ENCODE results near the gene CHST9. TPM values are rescaled to one million over a fixed set of nuclear protein-coding genes. Genes with fewer than 3 reads are reported as not detected.
A peak's percentile ranks its signal among the peaks of the same experiment; 100 is the strongest.
"Not testable (repeated sequence)": the region's sequence is repeated elsewhere in the genome, so short reads cannot be mapped to it uniquely, and the experiment has no call there.

Gene CHST9
- total RNA-seq, 1 experiment from 2014 or later, result not detected

DNA sequence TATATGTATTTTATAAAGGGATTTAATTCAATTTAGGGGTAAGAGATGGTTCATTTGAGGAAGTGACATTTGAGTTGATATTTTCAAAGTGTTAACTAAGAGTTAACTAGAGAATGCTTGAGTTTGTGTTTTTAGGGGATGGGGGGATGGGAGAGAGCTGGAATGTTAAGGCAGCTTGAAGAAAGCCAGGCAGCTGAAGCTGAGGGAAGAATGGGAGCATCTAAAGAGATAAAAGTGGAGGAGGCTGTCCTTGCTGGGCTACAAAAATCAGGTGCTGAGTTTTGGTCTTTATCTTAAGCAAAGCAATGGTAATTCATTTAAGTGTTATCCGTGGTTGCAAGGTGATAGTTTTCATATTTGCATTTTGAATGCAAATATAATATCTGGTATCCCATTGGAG lies 9.2 kb downstream of the CHST9 start:
- DNase-seq (ENCODE audit: low spot score), result no peak
- in situ Hi-C loops (cut with HindIII; ENCODE audit: low sequenced_read_pairs), result no loop called here

DNA sequence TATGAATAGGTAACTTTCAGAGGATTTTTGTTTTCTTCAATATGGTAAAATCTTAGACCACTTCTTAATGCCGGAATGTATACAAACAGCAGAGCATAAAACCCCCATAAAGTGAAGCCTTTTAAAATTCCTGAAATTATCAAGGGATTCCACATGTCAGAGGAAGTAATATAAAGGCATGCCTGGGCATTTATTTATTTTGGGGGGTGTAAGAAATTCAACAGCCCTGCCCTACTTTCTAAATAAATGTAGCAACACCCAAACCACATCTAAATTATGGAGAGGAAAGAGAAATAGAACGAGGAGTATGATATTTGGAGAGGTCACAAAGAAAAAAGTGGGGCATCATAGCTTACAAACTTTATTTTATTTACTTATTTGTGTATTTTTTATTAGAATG lies 9.9 kb downstream of the CHST9 start:
- no peak for DNase-seq (ENCODE audit: low spot score)
- in situ Hi-C loops (cut with HindIII; ENCODE audit: low sequenced_read_pairs), result no loop called here

DNA sequence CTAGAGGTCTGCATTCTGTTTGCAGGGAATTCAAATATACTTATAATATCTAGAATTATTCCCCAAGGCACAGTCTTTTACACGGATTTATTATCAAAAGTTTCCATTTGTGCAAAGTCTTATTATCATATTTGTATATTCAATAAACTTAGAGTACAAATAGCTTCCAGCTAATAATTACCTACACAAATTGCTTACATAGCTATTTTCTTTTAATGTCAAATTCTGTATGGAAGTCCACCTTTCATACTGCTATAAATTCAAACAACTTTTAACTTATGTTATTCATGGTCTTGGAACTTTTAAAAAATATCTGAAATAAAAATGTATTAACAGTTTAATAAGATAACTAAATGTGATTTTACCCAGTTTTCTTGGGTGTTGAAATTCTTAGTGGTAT lies 13.1 kb downstream of the CHST9 start:
- in situ Hi-C loops (cut with HindIII; ENCODE audit: low sequenced_read_pairs), result no loop called here
- no peak for DNase-seq (ENCODE audit: low spot score)

DNA sequence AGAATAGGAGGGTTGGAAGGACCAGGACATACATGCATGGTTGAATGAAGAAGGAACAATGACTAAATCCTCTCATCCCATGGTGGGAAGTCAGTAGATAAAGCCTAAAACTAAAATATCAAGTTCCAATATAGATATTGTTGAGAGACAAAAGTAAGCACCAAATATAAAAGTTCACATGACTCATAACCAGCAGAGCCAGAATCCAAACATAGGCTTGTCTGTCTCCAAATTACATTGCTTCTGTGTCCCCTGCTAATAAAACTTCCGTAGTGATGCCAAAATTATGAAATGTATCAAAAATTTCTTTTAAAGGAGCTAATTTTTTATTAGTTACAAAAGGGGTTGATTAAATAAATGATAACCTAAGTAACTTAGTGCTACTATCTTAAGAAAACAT lies 19.7 kb downstream of the CHST9 start:
- in situ Hi-C loops (cut with HindIII; ENCODE audit: low sequenced_read_pairs), result no loop called here

DNA sequence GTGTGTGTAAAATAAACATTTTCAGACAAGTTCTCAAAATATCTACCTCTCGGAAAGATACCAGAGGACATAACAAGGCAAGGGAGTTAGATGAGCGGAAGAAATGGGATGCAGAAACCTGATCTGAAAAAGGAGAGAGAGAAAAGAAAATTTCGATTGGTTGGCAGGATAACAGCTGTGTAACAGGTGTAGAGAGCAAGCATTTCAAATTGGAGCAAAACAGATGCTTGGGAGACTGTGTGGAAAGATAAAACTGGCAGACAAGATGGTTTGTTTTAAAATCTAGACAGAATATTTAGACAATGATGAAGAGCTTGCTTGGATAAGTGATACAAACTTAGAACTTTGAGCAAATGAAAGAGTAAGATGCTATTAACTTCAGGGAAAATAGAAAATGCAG lies 20.2 kb downstream of the CHST9 start:
- DNase-seq (ENCODE audit: low spot score), result no peak
- in situ Hi-C loops (cut with HindIII; ENCODE audit: low sequenced_read_pairs), result no loop called here

More for the DNA sequence above, 19.7 kb downstream of the CHST9 start:
- DNase-seq (ENCODE audit: low spot score), result no peak

DNA sequence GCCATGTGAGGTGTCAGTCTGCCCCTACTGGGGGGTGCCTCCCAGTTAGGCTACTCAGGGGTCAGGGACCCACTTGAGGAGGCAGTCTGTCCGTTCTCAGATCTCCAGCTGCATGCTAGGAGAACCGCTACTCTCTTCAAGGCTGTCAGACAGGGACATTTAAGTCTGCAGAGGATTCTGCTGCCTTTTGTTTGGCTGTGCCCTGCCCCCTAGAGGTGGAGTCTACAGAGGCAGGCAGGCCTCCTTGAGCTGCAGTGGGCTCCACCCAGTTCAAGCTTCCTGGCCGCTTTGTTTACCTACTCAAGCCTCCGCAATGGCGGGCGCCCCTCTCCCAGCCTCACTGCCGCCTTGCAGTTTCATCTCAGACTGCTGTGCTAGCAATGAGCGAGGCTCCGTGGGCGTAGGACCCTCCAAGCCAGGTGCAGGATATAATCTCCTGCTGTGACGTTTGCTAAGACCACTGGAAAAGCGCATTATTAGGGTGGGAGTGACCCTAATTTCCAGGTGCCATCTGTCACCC lies 21.9 kb downstream of the CHST9 start:
- in situ Hi-C loops (cut with HindIII; ENCODE audit: low sequenced_read_pairs); DNase-seq (ENCODE audit: low spot score): not testable (repeated sequence)

DNA sequence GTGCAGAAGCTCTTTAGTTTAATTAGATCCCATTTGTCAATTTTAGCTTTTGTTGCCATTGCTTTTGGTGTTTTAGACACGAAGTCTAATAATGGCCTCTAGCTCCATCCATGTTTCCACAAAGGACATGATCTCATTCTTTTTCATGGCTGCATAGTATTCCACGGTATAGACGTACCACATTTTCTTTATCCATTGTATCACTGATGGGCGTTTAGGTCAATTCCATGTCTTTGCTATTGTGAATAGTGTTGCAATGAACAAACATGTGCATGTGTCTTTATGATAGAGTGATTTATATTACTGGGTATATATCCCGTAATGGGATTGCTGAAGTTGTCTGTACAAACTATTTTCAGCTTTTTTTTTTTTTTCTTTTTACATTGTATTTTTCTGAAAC lies 35.9 kb downstream of the CHST9 start:
- in situ Hi-C loops (cut with HindIII; ENCODE audit: low sequenced_read_pairs); DNase-seq (ENCODE audit: low spot score): not testable (repeated sequence)

DNA sequence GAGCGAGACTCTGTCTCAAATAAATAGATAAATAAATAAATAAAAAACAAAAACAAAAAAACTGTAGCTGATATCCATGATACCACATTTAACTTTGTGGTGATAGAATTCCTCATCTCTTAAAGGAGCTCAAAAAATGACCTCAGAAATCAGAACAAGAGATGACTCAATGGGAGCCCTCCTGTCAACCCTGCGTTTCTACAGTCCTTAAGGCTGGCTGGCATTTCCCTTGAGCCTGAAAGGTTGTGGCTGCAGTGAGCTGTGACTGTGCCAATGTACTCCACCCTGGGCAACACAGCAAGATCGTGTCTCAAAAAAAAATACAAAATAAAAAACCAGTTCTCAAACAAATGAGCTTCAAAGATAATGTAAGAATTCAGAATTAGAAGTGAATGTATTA lies 40.4 kb downstream of the CHST9 start:
- DNase-seq (ENCODE audit: low spot score), result no peak
- in situ Hi-C loops (cut with HindIII; ENCODE audit: low sequenced_read_pairs), result no loop called here

DNA sequence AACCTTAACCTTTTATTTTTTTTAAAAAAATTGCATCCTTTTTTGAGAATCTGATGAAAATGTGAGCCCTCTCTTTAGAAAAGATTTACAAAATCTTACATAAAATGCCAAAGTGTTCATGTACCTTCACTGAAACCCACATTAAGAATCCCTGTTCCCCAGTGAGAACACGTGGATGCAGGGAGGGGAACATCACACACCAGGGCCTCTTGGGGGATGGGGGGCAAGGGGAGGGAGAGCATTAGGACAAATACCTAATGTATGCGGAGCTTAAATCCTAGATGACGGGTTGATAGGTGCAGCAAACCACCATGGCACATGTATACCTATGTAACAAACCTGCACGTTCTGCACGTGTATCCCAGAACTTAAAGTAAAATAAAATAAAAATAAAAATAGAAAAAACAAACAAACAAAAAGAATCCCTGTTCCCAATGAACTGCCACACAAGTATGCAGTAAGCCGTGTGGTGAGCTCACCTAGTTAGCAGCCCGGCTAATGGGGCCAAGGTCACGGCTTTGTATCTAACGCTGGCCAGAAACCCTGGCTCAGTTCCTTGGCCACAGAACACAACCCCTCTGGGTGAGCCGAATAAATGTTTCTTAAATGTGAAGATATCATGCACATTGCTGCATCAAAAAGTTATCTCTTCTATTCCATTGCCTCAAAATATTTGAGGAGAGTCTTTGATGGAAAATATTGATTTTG lies 41.4 kb downstream of the CHST9 start:
- DNase-seq (ENCODE audit: low spot score), result peak; percentile 10
- in situ Hi-C loops (cut with HindIII; ENCODE audit: low sequenced_read_pairs), result no loop called here

DNA sequence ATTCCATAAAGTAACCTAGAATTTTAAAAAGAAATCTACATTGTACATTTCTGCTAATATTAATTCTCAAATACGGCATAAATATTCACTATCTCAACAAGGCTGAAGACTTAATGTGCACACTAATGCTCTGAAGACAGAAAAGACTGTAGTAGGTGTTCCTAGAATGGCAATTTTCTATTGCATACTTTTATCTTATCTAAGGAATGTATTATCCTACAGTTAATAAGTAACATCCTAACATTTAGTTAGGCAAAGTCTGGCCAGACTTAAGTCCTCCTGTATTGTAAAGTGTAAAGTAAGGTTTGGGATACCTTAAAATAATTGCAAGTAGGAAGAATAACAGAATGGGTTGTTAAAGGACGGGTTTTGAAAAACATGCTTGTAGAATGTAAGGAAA lies 42.2 kb downstream of the CHST9 start:
- in situ Hi-C loops (cut with HindIII; ENCODE audit: low sequenced_read_pairs), result no loop called here

DNA sequence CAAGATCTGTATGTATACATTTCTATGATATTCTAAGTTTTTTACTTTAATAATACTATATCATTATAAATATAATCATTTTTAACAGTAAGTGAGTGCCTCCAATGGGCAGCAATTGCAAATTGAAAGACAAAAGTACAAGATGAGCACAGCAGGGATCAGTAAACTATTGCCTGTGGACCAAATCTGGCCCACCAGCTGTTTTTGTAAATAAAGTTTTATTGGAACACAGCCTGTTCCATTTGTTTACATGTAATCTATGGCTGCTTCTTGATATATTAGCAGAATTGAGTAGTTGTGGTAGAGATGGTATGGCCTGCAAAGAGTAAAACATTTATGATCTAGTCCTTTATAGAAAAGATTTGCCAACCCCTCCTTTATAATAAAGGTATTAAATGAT lies 43.2 kb downstream of the CHST9 start:
- in situ Hi-C loops (cut with HindIII; ENCODE audit: low sequenced_read_pairs), result no loop called here
- DNase-seq (ENCODE audit: low spot score), result no peak

More for the DNA sequence above, 42.2 kb downstream of the CHST9 start:
- no peak for DNase-seq (ENCODE audit: low spot score)

DNA sequence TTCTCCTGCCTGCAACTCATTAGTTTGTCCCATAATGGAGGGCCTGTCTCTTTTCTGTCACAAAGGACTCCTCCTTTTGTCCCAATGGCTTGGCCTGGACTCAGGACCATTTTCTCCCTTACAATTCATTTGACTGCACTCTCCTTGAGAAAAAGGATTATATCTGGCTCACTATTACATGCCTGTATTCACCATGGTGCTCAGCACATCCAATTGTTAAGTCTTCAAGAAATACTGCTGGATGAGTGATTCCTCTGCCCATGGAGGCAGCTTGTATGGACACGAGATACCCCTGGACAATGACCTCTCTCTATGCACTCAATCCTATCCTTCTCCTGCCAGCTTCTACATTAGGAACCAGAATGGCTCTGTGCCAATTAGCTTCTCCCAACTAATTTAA lies 47.0 kb downstream of the CHST9 start:
- DNase-seq (ENCODE audit: low spot score), result no peak
- in situ Hi-C loops (cut with HindIII; ENCODE audit: low sequenced_read_pairs), result no loop called here

DNA sequence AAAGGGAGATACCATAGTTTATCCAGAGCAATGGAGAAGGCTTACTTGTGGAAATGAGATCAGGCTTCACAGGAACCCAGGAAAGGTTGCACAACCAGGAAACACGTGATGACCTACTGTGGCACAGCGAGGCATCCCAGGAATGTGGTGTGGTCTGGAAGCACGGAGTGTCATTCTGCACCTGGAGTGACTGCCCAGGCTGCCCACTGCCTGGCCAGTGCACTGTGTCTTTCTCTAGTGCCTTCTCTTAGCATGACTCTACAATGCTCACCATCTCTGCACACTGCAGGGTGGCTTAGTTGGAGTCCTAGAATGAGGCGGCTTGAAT lies 48.9 kb downstream of the CHST9 start:
- DNase-seq (ENCODE audit: low spot score), result no peak
- in situ Hi-C loops (cut with HindIII; ENCODE audit: low sequenced_read_pairs), result no loop called here

DNA sequence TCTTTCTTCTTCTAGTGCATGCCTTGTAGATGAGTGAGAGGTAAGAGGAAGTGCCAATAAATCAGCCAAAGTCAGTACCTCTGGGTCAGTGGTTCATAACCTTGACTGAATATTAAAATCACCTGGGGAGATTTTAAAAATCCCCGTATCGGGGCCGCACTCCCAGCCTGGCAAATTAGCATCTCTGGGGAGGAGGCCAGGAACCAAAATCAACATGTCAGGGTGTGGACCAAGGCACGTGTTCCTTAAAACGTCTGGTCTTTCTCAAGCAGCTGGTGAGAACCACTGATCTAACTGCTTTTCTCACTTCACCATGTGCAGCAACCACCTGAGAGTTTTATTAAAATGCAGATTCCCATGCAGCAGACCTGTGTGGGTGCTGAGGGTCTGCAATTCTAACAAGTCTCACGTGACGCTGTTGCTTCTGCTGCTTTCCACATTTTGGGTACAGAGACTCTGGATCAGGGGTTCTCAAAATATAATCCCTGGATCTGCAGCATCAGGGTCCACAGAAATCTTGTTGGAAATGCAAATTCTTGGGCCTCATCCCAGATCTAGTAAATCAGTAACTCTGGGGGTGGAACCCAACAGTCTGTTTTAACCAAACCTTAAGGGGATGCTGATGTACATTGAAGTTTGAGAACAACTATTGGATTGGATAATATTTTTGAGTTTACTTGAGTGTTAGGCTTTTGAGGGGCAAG lies 49.5 kb downstream of the CHST9 start:
- in situ Hi-C loops (cut with HindIII; ENCODE audit: low sequenced_read_pairs), result no loop called here
- no peak for DNase-seq (ENCODE audit: low spot score)

DNA sequence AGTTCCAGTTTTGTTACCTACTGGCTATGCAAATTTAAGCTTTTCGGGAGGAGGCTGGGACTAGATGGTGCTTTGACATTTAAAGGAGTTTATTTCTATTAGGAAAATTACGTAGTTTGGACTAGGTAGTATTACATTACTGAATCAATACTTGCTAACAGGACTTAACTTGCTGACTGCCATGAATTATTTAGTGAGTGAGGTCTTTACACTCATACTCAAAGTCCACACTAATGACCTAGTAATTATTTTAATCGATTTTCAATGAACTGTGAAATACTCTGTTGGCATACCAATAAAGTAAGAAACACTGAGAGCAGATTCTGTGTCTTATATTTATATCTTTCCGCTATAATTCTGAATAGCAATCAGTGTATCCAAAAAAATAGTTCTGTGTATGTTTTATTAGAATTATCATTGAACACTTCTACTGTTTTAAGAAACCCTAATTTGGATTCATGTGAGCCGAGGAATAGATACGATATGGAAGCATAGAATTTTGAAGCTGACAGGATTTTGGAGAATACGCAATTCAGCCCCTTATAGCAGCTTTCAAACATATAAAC lies 55.0 kb downstream of the CHST9 start:
- in situ Hi-C loops (cut with HindIII; ENCODE audit: low sequenced_read_pairs), result no loop called here
- DNase-seq (ENCODE audit: low spot score), result no peak

DNA sequence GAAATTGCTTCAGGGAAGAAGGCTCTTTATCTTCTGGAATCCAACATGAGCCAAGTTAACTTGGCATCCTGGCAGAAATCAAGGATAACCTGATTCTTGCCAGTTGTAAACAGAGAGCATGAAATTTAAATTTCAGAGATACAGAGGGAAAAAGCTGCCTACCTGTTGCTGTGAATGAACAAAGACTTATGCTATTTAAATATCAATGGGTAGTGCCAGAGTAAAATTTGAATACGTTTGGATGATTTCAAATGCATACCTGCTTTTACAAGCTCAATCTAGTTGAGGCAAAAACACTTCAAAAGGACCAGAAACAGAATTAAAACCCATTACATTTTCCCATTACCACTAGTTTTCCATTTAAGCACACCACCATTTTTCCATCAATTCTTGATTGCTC lies 60.9 kb downstream of the CHST9 start:
- in situ Hi-C loops (cut with HindIII; ENCODE audit: low sequenced_read_pairs), result no loop called here
- DNase-seq (ENCODE audit: low spot score), result no peak

DNA sequence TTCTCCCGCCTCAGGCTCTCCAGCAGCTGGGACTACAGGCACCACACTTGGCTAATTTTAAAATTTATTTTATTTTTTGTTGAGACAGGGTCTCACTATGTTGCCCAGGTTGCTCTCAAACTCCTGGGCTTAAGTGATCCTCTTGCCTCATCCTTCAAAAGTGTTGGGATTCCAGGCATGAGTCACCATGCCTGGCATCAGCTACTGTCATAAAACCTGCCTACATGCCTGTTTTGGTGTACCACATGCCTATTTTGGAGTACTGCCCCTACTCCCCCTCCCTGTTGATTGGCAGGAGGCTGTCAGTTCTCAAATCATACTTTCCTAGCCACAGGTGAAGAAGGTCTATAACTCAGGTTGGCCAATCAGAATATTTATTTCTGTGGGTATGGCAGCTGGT lies 64.0 kb downstream of the CHST9 start:
- in situ Hi-C loops (cut with HindIII; ENCODE audit: low sequenced_read_pairs), result no loop called here
- DNase-seq (ENCODE audit: low spot score), result no peak

DNA sequence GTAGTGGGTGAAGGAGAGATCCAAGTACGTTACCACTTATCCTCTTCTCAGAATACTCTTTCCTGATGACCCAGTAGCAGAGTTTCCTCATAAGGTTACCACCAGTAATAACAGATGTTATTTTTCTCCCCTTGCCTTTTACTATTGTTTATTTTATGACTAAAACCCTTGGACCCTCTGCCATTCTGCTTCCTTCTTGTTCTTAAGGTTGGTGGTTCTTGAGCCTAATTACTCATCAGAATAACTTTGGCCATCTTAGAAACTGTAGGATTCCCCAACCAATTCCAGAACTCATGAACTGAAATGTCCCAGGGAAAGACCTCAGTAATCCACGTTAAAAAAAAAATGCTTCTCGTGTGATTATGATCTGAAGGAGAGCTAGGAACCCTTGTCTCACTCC lies 64.9 kb downstream of the CHST9 start:
- no peak for DNase-seq (ENCODE audit: low spot score)
- in situ Hi-C loops (cut with HindIII; ENCODE audit: low sequenced_read_pairs), result no loop called here

DNA sequence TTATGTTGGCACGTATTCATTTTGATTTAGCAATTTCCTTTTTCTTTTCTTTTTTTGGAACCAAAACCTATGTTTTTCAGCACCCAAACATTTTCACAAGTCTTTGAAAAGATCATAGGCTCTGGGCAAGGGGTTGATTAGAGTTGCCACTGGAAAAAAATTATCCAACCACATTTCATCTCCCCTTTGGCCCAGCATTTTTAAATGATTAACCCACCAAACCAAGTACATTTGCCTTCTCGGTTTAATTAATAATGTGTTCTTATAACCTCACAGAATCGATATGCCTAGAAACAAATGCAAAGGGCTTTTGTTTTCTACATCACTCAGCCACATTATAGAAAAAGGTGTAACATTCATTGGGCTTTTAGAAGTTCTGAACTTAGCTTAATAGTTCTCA lies 66.1 kb downstream of the CHST9 start:
- DNase-seq (ENCODE audit: low spot score), result no peak
- in situ Hi-C loops (cut with HindIII; ENCODE audit: low sequenced_read_pairs), result no loop called here

DNA sequence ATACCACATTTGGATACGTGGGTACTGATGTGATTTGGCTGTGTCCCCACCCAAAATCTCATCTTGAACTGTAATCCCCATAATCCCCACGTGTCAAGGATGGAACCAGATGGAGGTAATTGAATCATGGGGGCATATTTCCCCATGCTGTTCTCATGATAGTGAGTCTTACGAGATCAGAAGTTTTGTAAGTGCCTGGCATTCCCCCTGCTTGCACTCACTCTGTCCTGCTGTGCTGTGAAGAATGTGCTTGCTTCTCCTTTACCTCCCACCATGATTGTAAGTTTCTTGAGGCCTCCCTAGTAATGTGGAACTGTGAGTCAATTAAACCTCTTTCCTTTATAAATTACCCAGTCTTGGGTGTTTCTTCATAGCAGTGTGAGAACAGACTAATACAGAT lies 70.3 kb downstream of the CHST9 start:
- in situ Hi-C loops (cut with HindIII; ENCODE audit: low sequenced_read_pairs), result no loop called here
- DNase-seq (ENCODE audit: low spot score), result no peak

DNA sequence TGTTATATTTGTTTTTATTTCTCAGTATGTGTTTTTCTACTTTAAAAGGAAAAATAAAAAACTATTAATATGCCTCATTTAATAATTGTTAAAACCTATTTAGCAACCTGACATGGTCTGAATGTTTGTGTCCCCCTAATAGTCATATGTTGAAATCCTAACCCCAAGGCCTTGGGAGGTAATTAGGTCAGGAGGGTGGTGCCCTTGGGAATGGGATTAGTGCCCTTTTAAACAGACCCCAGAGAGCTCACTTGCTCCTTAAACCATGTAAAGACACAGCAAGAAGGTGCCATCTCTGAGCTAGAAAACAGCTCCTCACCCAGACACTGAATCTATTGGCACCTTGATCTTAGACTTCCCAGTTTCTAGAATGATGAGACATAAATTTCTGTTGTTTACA lies 71.8 kb downstream of the CHST9 start:
- no peak for DNase-seq (ENCODE audit: low spot score)
- in situ Hi-C loops (cut with HindIII; ENCODE audit: low sequenced_read_pairs), result no loop called here

Measured in G401 (cell line).